HEK293T (cell line): ENCODE results near the gene ARL5A.

Experiments
- CTCF ChIA-PET: fragments of 350-600 bp; formaldehyde crosslinking; extraction: SDS; loops from one replicate; lab custom pipeline; 2021; ENCODE audit warnings: antibody characterized with exemption, inconsistent platforms; lab: Yijun Ruan, JAX
- POLR2A ChIA-PET: fragments of 350-600 bp; formaldehyde crosslinking; extraction: SDS; loops from one replicate; lab custom pipeline; 2020; ENCODE audit warnings: antibody characterized with exemption, inconsistent platforms; lab: Yijun Ruan, JAX
- DNase-seq: peaks from one replicate; pipeline ENCODE4 v3.0.0; 2012; ENCODE audit warnings: mixed read lengths; ENCODE audit errors: extremely low spot score
- ARNT ChIP-seq: fragments of 450-650 bp; IDR thresholded peaks from 2 replicates; pipeline ENCODE4 v1.6.1; 2017; ENCODE audit warnings: mild to moderate bottlenecking
- BHLHE40 ChIP-seq: fragments of 450-650 bp; IDR thresholded peaks from 2 replicates; pipeline ENCODE4 v1.6.1; 2016; ENCODE audit warnings: mild to moderate bottlenecking, moderate library complexity, borderline replicate concordance
- CTBP1 ChIP-seq: fragments of 450-650 bp; IDR thresholded peaks from 2 replicates; pipeline ENCODE4 v1.6.1; 2016; ENCODE audit warnings: borderline replicate concordance
- ELF4 ChIP-seq: fragments of 450-650 bp; IDR thresholded peaks from 2 replicates; pipeline ENCODE4 v1.6.1; 2017; ENCODE audit warnings: antibody characterized with exemption
- FOXA1 ChIP-seq: fragments of 450-650 bp; IDR thresholded peaks from 2 replicates; pipeline ENCODE4 v1.6.1; 2016; ENCODE audit warnings: mild to moderate bottlenecking
- FOXK2 ChIP-seq: fragments of 450-650 bp; IDR thresholded peaks from 2 replicates; pipeline ENCODE4 v1.6.1; 2016; ENCODE audit warnings: mild to moderate bottlenecking
- FOXM1 ChIP-seq: fragments of 450-650 bp; IDR thresholded peaks from 2 replicates; pipeline ENCODE4 v1.6.1; 2017; ENCODE audit warnings: mild to moderate bottlenecking, borderline replicate concordance
- HDGF ChIP-seq: fragments of 450-650 bp; IDR thresholded peaks from 2 replicates; pipeline ENCODE4 v1.6.1; 2017; ENCODE audit warnings: antibody characterized with exemption, borderline replicate concordance
- L3MBTL2 ChIP-seq: fragments of 450-650 bp; conservative IDR thresholded peaks from 2 replicates; pipeline ENCODE4 v1.6.1; 2016; ENCODE audit warnings: mild to moderate bottlenecking
- LEF1 ChIP-seq: fragments of 450-650 bp; IDR thresholded peaks from 2 replicates; pipeline ENCODE4 v1.6.1; 2017; ENCODE audit warnings: mild to moderate bottlenecking, borderline replicate concordance
- NFRKB ChIP-seq: fragments of 450-650 bp; IDR thresholded peaks from 2 replicates; pipeline ENCODE4 v1.6.1; 2016; ENCODE audit warnings: mild to moderate bottlenecking, moderate library complexity
- SP1 ChIP-seq: fragments of 450-650 bp; IDR thresholded peaks from 2 replicates; pipeline ENCODE4 v1.6.1; 2017
- SUZ12 ChIP-seq: fragments of 450-650 bp; IDR thresholded peaks from 2 replicates; pipeline ENCODE4 v1.6.1; 2016; ENCODE audit warnings: mild to moderate bottlenecking
- TARDBP ChIP-seq: fragments of 450-650 bp; IDR thresholded peaks from 2 replicates; pipeline ENCODE4 v1.6.1; 2016
- ZNF384 ChIP-seq: fragments of 450-650 bp; IDR thresholded peaks from 2 replicates; pipeline ENCODE4 v1.6.1; 2016
- TF ChIP-seq, protein P1 (sequence below): fragments of 450-650 bp; IDR thresholded peaks from 2 replicates; pipeline ENCODE4 v1.6.1; 2016

ARL5A gene

DNA sequence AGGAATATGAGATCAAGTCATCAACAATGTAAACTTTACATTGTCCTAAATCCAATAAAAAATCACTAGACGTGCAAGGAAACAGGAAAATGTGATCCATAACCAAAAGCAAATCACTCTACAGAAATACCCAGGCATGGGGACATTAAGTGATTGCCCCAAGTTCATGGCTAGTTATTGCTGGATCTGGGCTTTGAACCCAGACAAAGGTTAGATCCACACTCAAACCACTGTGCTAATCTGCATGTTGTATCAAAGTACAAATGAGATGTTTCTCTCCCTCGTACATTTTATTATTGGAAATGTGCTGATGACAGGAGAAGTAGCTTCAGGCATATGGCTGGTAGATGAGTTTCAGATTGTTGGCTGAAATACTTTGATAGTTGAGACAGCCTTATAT is 2.7 kb upstream of the ARL5A start:
- ChIA-PET CTCF (interaction anchor here (0.7 kb wide), 1 partner anchor 90 kb away, joined by 3 read pairs; no protein-coding TSS in a partner anchor), POLR2A (no interaction called here)

GRCh38 chr2:151828890-151829324 is 686 bp upstream of the ARL5A start:
- no peak for DNase-seq
- POLR2A ChIA-PET, result interaction anchor here (1.0 to 1.9 kb wide), 8 partner anchors 9 to 198 kb away, joined by 3 to 4 read pairs (median 4); no protein-coding TSS in a partner anchor
- TF ChIP-seq SUZ12 (no peak), ARNT (no peak), ELF4 (no peak), LEF1 (no peak), FOXK2 (no peak), HDGF (no peak; the same call in 1 of the 2 replicates), FOXM1 (no peak), L3MBTL2 (no peak), SP1 (no peak), BHLHE40 (no peak), NFRKB (no peak), ZNF384 (no peak), CTBP1 (no peak)
- TF ChIP-seq, protein P1, sequence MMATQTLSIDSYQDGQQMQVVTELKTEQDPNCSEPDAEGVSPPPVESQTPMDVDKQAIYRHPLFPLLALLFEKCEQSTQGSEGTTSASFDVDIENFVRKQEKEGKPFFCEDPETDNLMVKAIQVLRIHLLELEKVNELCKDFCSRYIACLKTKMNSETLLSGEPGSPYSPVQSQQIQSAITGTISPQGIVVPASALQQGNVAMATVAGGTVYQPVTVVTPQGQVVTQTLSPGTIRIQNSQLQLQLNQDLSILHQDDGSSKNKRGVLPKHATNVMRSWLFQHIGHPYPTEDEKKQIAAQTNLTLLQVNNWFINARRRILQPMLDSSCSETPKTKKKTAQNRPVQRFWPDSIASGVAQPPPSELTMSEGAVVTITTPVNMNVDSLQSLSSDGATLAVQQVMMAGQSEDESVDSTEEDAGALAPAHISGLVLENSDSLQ, result no peak
- CTCF ChIA-PET, result no interaction called here

More for the DNA sequence above, 2.7 kb upstream of the ARL5A start:
- TF ChIP-seq ELF4 (no peak), FOXA1 (no peak), BHLHE40 (no peak), NFRKB (no peak), L3MBTL2 (no peak), CTBP1 (no peak)
- TF ChIP-seq, protein P1, result no peak
- DNase-seq, result no peak

GRCh38 chr2:151827564-151828142 is 568 bp downstream of the ARL5A start:
- TF ChIP-seq ARNT (no peak), FOXM1 (no peak), FOXA1 (no peak), TARDBP (no peak), SP1 (no peak), FOXK2 (no peak), ELF4 (no peak), CTBP1 (no peak), LEF1 (no peak), HDGF (no peak), L3MBTL2 (no peak), NFRKB (no peak), SUZ12 (no peak), BHLHE40 (no peak), ZNF384 (no peak)
- TF ChIP-seq, protein P1, result no peak
- ChIA-PET POLR2A (interaction anchor here (0.6 to 1.9 kb wide), 11 partner anchors 8 to 257 kb away, joined by 3 to 4 read pairs (median 3); no protein-coding TSS in a partner anchor), CTCF (interaction anchor here (1.7 kb wide), 1 partner anchor 11 kb away, joined by 3 read pairs; no protein-coding TSS in a partner anchor)
- DNase-seq, result peak; percentile 10

DNA sequence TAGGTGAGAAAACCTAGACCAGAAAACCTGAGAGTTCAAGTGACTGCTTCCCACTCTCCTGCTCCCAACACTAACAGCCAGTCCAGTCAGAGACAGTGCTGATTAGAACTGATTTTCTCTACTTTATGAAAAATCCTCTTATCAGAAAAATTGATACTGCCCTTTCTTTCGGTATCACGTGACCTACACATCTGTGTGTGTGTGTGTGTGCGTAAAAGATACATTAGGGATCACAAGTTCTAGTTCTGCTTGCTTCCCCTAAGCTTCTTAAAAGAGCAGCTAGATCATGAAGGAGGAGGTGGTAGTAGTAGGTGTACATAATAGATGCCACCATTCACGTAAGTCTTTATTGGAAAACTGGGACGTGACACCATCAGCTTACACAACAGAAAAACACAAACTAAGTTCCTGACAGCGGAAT is 1.5 kb downstream of the ARL5A start:
- ChIA-PET CTCF (interaction anchor here (0.6 to 1.7 kb wide), 3 partner anchors 10 to 200 kb away, joined by 3 to 4 read pairs (median 3); no protein-coding TSS in a partner anchor), POLR2A (no interaction called here)
- TF ChIP-seq HDGF (no peak), CTBP1 (no peak), BHLHE40 (no peak), ZNF384 (no peak), SP1 (no peak), FOXK2 (no peak), FOXM1 (no peak), LEF1 (no peak), ARNT (no peak), TARDBP (no peak), SUZ12 (no peak), ELF4 (no peak), L3MBTL2 (no peak), NFRKB (no peak), FOXA1 (no peak)
- TF ChIP-seq, protein P1, result no peak
- no peak for DNase-seq

DNA sequence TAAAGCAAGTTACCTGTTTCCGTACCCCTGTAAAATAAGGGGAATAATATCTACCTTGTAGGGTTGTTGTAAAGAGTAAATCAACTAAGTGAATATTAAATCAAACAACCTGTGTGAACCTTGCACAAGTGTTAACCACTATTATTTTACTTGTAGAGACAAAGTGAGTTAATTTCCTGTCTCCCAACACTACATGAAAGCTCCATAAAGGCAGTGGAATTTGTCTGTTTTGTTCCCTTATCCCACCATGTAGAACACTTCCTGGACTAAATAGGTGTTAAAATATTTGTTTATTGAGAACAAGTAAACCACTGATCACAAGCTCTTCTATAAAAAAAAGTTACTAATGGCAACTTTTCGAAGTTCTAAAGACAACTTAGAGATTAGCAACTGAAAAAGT is 3.3 kb downstream of the ARL5A start:
- ChIA-PET POLR2A (no interaction called here), CTCF (interaction anchor here (0.5 kb wide), 1 partner anchor 346 kb away, joined by 4 read pairs; no protein-coding TSS in a partner anchor)
- DNase-seq, result no peak
- TF ChIP-seq LEF1 (no peak), ARNT (no peak), BHLHE40 (no peak), FOXA1 (no peak), FOXM1 (no peak), L3MBTL2 (no peak), NFRKB (no peak), CTBP1 (no peak), SUZ12 (no peak), SP1 (no peak), FOXK2 (no peak)
- TF ChIP-seq, protein P1, result no peak
